GM19395 (cell line): ENCODE data around the gene KANSL1.
"Not testable (repeated sequence)": the region's sequence is repeated elsewhere in the genome, so short reads cannot be mapped to it uniquely, and the experiment has no call there.

ENCODE experiments used
- ATAC-seq: cut with Tn5 transposase; IDR thresholded peaks from one replicate; pipeline ENCODE4 v1.9.1; 2021; ENCODE audit warnings: mild to moderate bottlenecking, moderate library complexity; ENCODE audit not compliant: unreplicated experiment

Gene KANSL1

DNA sequence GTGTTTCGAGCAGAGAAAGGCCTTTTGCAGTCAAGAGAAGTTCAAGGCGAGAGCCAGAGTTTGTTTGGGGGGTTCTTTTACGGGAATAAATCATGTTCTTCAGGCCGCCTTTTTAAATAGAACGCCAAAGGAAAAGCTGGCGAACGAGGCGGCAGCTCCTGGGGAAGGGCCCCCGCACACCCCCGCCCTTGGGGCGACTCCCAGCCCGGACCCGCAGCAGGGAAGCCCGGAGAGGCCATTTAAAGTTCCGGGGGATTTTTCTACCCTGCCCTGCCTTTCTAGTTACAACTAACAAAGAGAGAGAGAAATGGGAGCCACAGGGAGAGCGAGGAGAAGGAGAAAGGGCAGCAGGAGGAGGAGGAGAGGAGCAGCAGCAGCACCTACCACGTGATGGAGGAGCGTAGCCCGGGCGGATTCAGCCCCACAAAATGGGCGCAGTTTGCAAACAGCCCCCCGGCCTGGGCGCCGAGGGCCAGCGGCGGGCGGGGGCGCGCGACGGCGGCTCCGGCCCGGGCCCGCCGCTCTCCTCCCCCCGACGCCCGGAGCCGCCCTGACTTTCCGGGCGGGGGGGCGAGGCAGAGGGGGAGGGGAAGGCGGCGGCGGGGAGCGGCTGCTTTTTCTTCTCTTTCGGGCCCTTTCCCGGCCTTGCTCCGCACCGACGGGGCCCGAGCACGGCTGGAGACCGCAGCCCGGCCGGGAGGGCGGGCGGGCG lies 634 bp downstream of the KANSL1 start:
- peak; percentile 33 for ATAC-seq

DNA sequence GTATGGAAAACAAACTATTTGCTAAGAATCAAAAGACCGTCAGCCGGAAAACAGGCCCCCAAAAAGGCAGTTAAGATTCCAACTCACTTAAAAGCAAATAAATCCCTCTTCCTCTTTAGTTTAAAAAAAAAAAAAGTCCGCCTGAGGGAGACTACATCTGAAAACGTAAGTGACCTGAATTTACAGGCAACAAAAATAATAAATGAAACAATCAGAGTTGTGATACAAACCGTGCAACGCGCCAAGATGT lies 1.1 kb downstream of the KANSL1 start:
- no peak for ATAC-seq

DNA sequence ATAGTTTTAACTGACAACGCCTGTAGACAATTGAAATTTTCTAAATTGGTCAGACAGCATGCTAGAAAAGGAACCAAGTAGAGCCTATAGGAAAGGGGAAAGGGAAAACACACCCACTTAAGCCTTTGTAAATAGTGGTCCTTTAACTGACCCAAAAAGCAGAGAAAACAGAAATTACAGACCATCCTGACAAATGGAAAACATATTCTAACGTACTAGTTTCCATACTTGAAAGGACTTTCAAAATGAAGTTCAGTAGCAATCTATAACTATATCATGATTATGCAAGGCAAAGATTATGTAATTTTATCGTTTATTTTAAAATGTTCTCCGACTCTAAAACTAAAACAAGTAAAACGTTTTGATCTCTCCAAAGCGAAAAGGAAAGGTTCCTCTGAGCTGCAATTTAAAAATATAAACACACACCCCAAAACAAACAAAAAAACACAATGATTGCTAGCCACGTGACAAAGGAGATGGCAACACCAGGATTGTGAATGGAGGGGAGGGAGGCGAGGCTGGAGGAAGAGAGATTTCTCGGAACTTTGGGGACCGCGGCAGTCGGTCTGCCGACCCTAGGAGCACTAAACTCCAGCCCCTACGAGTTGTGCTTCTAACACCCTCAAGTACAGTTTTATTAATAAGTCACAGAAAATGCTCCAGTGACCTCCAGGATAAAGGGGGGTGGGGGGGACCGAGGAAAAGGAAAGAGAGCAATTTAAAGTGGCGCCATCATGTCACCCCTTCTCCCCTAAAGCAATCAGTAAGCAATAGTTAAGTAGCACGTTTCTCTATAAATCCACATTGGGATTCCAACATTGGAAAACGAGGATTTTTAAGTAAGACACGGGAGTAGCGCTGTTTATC lies 1.7 kb downstream of the KANSL1 start:
- no peak for ATAC-seq

DNA sequence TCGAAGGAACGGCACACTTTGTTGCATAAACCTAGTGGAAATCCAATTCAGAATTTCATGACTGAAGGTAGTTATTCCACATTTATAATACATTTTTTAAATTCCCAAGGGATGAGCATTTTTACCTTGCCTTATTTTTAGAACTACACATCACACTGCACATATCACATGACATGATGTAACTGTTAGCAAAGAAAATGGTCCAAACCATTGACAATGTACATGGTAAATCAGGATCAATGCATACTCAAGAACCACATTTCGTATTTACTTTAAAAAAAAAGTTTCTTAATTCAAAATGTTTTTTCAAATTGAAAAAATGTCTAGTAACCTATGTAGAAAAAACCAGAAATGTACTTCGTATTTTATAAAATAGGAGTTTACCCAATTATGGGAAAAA lies 2.5 kb downstream of the KANSL1 start:
- no peak for ATAC-seq

DNA sequence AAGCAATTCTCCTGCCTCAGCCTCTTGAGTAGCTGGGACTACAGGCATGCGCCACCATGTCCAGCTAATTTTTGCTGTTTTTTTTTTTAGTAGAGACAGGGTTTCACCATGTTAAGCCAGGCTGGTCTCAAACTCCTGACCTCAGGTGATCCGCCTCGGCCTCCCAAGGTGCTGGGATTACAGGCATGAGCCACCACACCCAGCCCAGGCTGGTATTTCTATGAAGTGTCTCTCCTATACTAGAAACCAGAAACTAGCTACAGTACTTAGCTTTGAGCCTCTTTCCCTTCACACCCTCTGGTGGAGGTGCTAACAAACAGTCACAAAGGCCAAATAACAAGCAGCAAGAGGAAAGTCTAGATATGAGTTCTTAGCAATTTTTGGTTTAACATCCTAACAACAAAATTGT lies 6.4 kb downstream of the KANSL1 start:
- not testable (repeated sequence) for ATAC-seq

DNA sequence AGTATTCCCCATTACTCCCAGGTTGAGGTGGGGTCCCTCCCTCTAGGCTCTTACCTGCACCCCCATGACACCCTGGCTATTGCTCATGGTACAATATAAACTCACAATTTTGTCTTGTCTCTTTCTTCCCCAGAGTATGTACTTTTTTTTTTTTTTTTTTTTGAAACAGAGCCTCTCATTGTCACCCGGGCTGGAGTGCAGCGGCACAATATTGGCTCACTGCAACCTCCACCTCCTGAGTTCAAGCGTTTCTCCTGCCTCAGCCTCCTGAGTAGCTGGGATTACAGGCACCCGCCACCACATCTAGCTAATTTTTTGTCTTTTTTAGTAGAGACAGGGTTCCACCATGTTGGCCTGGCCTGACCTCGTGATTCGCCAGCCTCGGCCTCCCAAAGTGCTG lies 8.5 kb downstream of the KANSL1 start:
- no peak for ATAC-seq

DNA sequence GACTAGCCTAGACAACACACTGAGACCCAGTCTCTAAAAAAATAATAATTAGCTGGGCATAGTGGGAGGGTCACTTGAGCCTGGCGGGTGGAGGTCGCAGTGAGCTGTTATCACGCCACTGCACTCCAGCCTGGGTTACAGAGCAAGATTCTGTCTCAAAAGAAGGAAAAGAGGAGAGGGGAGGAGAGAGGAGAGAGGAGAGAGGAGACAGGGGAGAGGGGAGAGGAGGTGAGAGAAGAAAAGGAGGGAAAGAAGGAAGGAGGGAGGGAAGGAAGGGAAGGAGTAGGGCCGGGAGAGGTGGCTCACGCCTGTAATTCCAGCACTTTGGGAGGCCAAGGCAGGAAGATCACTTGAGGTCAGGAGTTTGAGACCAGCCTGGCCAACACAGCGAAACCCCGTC lies 9.8 kb downstream of the KANSL1 start:
- ATAC-seq: not testable (repeated sequence)

DNA sequence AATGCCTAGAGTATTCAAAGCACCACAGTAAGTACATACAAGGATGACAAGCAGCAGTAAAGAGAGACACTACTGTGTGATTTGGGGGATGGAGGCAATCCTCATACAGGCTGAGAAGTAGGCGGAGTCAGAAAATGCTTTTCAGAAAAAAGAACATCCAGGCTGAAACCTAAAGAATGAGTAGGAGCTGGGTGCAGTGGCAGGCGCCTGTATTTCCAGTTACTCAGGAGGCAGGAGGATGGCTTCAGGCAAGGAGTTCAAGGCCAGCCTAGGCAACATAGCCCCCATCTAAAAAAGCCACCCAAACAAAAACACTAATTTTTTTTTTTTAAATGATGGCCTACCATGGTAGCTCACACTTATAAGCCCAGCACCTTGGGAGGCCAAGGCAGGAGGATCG lies 10.3 kb downstream of the KANSL1 start:
- no peak for ATAC-seq

DNA sequence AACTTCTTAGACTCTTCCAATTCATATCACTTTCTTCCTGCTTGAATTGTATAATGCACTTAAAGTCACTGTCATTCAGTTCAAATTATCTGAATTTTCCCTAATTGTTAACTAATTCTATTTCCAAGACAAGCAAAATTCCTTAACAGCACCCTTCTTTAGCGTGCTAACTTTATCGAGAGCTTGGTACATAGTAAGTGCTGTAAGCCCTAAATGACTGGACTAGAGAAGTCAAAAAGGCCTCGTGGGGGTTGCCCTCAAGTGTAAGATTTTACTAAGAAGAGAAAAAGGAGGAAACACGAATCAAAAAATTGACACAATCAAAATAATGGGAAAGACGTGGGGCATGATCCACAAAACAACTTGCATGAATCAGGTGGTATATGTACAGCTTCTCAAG lies 11.3 kb downstream of the KANSL1 start:
- no peak for ATAC-seq

DNA sequence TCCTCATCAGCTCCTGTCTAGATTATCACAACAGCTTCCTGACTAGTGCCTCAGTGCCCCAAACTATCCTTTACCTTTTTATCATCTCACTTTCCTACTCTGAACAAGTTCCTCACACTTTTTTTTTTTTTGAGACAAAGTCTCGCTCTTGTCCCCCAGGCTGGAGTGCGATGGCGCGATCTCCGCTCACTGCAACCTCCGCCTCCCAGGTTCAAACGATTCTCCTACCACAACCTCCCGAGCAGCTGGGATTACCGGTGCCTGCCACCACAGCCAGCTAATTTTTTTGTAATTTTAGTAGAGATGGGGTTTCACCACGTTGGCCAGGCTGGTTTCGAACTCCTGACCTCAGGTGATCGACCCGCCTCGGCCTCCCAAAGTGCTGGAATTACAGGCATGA lies 11.9 kb downstream of the KANSL1 start:
- not testable (repeated sequence) for ATAC-seq

DNA sequence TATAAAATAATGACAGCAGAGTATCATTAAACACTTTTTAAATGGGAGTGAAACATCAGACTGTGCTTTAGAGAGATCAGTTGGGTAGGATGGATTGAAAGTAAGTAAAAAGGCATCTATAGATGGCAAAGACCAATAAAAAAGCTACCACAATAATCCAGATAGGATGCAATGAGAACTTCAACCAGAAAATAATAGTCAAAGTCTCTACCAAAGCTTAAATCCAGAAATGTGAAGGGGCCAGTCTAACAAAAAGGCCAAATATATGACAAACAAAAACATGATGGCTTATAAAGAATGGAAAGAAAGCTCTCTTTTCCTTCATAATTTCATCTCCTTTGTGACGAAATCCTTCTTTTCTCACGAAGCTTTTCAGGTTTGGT lies 12.3 kb downstream of the KANSL1 start:
- ATAC-seq: no peak

DNA sequence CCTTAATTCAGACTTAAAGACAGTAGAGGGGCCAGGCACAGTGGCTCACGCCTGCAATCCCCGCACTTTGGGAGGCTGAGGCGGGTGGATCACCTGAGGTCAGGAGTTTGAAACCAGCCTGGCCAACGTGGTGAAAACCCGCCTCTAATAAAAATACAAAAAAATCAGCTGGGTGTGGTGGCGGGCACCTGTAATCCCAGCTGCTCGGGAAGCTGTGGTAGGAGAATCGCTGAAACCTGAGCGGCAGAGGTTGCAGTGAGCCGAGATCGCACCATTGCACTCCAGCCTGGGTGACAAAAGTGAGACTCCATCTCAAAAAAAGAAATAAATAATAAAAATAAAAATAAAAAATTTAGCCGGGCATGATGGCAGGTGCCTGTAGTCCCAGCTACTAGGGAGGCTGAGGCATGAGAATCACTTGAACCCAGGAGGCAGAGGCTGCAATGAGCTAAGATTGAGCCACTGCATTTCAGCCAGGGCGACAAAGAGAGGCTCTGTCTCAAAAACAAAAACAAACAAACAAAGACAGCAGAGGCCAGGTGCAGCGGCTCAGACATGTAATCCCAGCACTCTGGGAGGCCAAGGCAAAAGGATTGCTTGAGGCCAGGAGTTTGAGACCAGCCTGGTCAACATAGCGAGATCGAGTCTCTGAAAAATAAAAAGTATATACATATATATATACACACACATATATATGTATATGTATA lies 12.9 kb downstream of the KANSL1 start:
- not testable (repeated sequence) for ATAC-seq

DNA sequence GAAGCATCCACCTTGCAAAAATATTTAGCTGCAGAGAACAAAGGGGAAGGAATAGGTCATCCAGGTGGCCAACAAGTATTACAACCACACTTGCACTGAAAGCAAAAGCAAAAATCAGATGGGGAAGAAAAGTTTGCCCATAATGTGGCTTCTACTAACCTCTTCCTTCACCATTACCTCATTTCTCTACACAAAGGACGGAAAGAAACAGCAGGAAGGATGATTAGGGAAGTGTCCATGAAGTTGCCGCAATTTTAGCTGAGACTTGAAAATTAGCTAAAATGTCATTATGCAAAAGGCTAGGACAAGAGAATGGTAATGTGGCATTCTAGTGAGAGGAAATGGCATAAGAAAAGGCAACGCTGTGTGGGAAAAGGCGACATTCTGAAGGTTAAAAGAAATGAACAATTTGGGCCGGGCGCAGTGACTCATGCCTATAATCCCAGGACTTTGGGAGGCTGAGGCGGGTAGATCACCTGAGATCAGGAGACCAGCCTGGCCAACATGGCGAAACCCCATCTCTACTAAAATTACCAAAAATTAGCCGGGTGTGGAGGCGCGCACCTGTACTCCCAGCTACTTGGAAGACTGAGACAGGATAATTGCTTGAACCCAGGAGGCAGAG lies 13.7 kb downstream of the KANSL1 start:
- ATAC-seq: peak; percentile 60

DNA sequence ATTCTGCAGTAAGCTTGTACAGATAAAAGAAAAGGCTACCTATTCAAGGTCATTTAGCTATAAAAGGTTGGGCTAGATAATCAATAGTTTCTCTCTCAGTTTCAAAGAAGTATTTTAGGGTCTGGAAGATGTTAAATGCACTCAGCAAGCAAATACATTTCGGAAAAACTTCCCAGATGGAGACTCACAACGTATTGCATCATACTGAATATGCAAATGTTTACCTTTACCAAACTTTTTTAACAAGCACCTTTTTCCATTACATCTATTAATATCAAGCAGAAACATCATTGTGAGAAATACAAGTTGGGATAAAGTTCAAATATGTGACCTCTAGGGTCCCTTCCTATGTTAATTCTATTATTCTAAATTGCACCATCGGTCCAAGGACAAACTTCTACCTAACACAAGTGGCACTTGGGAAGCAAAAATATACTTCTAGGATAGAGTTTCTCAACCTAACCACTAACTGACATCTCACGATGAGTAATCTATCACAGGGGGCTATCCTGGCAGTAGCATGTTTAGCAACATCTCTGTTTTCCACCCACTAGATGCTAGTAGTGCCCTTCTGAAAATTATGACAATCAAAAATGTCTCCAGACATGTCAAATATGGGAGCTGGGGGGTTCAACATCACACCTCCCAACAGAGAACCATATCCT lies 14.5 kb downstream of the KANSL1 start:
- ATAC-seq: no peak

DNA sequence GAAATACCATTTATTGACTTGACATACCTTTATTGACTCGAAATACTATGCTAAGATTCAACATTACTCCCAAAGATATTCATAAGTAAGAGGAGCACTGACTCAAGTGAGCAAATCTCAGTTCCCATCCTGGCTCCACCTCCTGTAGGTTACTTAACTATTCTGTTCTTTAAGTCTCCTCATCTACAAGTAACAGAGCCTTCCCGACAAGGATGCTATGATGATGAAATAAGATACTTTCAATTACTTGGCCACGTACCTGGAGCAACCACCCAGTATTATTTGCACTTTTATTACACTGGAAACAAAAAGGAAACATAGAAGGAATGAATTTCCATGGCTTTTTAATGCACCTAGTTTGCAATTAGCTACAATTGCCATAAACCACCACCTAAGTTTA lies 16.3 kb downstream of the KANSL1 start:
- ATAC-seq: no peak

DNA sequence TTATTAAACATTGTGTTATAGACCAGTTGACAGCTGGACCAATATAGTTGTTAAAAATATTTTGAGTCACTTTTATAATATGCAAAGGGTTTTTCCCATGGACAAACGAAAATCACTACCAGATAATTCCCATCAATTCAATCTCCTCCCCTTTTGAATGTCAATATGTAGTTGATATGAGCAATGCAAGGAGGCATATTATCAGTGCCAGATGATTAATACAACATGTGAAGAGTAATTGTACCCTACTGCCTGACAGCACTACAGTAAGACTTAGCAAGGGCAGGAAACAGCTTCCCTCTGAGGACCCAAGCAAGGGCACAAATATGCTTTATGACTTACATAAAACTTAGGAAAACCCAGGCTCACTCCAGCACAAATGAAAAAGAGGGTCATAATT lies 17.3 kb downstream of the KANSL1 start:
- ATAC-seq: no peak

DNA sequence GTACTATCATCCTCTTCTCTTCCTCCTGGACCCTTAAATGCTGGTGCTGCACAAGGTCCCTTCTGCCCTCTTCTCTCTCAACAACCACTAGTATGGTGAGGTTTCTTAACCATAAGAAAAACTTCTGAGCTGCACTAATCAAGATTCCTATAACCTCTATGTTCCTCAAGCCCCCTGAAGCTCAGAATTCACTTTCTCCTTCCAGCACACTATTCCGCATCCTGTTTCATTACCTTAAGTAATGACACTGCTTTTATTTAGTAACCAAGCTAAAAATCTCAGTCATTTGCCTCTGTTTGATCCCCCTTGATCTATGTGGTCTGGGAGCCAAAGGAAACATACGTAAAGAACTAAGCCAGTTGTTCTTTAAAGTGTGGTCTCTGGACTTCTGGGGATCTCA lies 20.1 kb downstream of the KANSL1 start:
- ATAC-seq: no peak

DNA sequence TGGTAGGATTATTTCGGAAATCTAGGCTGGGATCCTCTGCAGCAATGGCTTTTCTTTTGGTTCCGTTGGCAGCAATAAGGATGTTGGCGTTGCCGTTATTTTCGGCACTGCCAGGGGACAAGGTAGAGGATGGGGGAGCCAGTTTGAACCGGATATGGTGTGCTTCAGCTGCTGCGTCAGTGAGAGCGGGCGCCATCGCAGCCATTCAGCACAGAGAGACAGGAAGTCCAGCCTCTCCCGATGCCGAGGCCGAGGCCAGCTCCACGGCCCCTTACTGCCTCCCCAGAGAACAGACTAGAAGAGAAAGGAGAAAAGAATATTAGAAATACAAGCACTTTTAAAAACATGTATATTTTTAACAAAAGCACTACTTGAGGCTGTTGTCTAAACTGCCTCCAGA lies 21.3 kb downstream of the KANSL1 start:
- ATAC-seq: no peak

DNA sequence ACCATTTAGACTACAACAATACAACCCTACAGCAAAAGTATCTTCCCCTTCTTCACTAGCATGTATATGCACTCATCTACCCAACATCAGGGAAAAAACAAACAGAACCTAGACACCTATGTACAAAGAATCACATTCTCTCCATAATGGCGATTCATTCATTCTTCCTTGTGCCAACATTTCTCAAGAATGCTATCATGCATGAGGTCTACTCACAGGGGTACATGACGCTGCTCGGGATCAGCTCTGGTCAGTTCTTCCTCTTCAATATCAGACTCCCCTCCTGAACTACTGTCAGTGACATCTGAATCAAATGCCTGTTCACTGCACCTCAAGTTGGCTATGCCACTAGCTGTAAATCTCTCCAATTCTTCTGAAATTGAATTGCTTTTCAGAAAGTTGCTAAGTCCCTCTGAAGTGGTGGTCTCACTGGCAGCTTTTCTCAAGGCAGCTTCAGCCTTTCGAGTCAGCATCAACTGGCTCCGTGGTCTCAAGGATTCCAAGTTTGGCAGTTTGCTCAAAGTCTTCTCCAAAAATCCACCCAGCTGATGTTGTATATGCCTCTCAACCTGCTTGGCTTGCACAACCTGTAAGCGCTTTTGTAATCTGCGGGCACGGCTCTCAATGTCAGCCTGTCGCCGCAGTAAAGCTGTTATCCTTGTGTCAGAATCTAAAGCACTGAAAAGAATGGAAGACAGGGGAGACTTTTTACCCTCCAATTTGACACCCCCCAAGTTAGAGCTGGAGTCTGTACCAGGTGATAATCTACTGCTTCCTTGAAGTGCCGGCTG lies 22.4 kb downstream of the KANSL1 start:
- ATAC-seq: no peak

DNA sequence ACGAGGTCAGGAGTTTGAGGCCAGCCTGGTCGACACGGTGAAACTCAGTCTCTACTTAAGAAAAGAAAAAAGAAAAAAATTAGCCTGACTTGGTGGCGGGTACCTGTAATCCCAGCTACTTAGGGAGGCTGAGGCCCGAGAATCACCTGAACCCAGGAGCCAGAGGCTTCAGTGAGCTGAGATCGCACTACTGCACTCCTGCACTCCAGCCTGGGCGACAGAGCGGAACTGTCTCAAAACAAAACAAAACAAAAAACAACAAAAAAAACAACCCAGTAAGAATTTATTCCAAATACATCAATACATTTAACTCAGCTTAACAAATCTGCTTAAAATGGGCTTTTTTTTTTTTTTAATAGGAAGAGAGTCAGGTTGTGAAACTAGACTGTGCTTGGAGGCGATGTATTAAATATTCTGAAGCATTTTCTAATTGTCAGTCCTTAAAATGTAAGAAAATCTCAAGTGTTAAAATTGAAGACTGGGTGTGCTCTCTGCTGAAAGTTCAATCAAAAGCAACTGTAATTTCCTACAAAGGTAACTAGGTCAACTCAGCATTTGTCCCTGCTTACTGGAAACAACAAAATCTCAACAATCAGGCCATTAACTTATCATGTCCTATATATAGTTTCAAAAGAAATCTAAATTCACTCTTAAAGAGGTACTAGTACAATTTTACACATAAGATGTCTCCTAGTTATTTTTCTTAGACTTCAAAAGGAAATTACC lies 23.2 kb downstream of the KANSL1 start:
- ATAC-seq: no peak
